HPDE6-E6E7 (cell line): Measurements from ENCODE around the gene MS4A6E.

ENCODE experiments used
- DNase-seq: peaks from one replicate; pipeline ENCODE4 v3.0.0; 2011; ENCODE audit warnings: missing footprints; ENCODE audit errors: extremely low spot score

The MS4A6E gene

DNA sequence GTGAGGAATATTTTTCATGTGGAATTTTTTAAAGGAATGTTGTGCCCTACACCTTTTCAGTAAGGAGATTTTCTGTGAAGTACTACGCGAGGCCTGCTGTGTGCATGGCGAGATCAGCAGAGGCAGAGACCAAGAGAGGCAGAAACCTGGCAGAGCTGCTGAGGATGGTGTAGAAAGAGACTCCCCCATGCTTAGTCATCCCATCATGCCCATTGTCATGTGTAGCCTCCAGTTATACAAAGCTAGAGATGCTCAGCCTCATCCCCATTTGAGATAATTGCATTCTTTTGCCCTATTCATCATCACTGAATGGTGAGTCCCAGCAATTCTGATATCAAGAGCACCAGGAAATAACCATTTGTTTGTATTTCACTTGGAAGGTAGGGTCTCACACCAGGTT, 48.3 kb downstream of the MS4A6E start:
- DNase-seq: no peak

DNA sequence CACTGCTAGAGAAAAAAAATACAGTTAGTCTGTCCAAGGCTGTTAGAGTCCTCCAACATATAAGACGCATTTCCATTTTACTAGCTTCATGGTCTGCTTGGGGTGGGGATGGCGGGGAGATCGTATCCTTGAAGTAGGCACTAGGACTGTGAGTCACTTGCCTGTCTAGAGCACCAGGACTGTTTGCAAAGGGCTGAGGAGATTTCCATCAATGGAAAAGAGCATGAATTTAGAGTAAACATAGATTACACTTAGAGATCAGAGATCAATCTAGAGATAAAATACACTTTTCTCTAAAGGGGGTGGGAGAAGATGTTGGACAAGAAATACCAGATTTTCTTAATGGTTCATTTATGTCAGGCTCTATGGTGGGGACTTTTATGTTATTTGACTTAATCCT, 49.5 kb downstream of the MS4A6E start:
- DNase-seq: no peak

DNA sequence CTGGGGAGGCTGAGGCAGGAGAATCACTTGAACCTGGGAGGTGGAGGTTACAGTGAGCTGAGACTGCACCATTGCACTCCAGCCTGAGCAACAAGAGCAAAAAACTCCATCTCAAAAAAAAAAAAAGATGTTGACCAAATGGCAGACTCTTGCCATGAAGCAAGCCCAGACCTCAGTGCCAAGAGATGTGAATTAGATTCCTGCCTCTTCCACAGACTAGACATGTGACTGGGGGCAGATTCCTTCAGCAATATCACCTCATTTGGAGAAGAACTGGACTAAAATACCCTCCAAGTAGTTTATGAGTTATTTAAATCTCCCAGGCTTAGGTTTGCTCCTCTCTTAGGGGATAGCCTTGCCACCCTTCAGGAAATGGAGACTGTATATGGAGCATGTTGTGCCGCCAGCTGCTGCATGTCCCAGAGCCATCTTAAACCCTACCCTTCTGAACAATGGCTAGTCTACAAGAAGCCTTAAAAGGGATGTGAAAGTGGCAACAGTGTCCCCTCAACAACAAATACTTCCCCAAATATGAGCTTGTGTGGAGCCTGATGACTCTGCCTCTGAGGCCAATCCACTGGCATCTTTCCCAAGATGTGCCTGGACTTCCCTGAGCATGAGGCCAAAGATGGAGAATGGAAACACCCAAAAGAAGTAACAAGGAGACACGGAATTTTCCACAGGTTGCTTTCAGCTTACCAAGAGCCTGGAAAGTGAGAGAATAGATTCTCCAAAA, 50.5 kb downstream of the MS4A6E start:
- DNase-seq: no peak

DNA sequence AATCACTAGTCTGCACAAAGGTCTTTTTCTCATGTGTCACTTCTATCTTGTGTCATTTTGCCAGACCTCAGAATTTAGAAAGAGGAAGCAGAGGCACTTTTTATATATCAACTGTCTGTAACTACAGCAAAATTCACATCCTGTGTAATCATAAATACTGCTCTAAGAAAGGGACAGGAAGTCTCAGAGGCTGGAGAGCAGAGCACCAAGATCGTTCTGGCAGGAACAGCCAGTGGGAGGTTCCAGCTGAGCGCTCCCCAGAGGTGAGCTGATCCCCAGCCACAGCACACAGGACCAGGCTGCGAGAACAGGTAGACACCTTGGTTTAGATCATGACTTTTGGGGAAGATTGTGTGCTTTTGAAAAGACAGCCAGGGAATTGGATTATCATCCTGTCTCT, 51.3 kb downstream of the MS4A6E start, which contains the start of gene MS4A7:
Gene MS4A7, plus strand, starts transcription at position 179 of the 400 bp plus-strand sequence. CDS start 4,610 bp downstream, outside the sequence.
- DNase-seq: no peak

DNA sequence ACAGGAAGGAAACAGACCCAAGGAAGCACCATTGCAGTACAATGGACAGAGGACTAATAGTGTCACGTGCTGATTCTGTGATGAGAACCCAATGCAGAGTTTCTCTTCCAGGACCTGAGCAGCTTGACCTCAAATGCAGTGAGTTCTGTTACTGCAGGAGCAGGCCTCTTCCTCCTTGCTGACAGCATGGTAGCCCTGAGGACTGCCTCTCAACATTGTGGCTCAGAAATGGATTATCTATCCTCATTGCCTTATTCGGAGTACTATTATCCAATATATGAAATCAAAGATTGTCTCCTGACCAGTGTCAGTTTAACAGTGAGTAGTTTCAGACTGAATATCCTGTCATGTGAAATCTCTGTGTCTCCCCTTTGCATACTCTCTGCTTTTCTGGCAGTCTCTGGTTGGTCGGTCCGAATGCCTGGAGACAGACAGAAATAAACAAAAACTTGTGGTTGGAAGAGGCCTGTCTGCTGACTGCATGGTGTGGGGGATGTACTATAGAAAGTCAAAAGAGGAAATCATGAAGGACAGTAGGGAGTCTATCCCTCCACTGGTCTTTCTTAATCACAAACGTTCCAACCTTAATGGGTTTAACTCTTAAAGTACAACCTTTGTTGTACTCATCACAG, 62.3 kb downstream of the MS4A6E start:
- no peak for DNase-seq

DNA sequence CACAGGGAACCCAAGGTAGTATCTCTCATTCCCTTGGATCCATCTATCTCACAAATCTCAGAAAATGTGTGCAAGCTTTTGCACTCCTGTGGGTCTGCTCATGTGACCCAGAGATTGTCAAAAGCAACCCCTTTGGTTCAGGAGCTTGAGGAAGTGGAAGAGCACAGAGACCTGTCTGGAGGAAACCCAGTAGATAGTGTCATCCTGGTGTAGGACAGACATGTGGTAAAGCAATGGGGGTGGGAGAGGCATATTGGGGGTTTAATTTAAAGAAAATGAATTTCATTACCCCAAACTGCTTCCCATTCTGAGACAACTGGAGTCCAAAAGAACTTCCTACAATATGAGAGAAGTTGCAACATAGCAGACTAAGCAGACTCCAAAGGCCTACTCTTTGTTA, 63.4 kb downstream of the MS4A6E start:
- DNase-seq: no peak
